Activated T-helper 1 cell treated with anti-CD3 and anti-CD28 coated beads, Interleukin-2, amount 50 U/mL, for 16 hours (primary cell): ENCODE measurements around the gene AQR.
"Not testable (repeated sequence)": the region's sequence is repeated elsewhere in the genome, so short reads cannot be mapped to it uniquely, and the experiment has no call there.

Experiments used
- DNase-seq, 2 donors: peaks; one replicate each; pipeline ENCODE4 v3.0.0-alpha.2; 2020; ENCODE audit warnings: low read depth in 1 of 2, low spot score in 1 of 2

The AQR gene

GRCh38 chr15:34815836-34816235 is 153.7 kb downstream of the AQR start:
- DNase-seq: no peak

GRCh38 chr15:34813446-34814190 is 155.9 kb downstream of the AQR start:
- DNase-seq: no peak

DNA sequence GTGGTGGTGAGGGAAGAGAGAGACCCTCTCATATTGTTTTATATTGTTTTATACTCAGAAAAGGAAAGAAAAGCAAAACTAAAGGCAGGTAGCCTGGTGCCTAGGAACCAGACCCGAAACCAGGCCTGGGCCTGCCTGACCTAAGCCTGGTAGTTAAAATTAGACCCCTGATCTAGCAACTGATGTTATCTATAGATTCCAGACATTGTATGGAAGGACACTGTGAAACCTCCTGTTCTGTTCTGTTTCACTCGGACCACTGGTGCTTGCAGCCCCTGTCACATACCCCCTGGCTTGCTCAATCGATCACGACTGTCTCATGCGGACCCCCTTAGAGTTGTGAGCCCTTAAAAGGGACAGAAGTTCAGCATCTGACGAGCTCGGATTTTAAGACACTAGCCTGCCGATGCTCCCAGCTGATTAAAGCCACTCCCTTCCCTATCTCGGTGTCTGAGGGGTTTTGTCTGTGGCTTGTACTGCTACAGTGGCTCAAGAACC is 156.6 kb downstream of the AQR start:
- not testable (repeated sequence) for DNase-seq

DNA sequence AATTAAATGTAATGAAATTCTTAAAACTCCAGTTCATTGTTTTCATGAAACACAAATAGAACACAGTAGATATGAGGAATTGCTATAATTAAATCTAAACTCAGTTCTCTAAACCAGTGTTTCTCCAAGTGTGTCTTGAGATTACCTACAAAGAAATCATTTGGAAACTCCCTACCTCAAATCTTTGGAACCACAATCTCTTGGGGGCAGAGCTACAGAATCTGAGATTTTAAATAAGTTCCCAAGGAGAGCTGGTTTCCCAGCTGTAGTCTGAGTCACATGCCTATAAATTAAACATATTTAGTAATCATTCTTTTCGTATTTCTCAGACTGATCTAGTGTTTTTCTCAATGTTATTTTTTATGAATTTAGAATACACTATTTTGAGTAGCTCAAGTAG is 157.2 kb downstream of the AQR start:
- no peak for DNase-seq

GRCh38 chr15:34810443-34811129 is 159.0 kb downstream of the AQR start:
- no peak for DNase-seq

DNA sequence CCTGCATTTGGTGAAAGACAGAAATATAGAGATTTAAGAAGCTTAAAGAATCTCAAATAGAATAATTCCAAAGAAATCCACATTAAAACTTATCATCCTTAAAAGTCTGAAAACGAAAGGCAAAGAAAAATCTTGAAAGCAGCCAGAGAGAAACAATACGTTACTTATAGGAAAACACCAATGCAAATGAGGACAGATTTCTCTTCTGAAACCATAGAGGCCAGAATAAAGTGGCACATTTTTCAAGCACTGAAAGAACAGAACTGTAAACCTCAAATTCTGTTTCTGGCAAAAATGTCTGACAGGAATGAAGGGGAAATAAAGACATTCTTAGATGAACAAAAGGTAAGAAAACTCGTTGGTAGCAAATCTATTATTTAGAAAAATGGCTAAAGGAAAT is 160.4 kb downstream of the AQR start:
- no peak for DNase-seq

DNA sequence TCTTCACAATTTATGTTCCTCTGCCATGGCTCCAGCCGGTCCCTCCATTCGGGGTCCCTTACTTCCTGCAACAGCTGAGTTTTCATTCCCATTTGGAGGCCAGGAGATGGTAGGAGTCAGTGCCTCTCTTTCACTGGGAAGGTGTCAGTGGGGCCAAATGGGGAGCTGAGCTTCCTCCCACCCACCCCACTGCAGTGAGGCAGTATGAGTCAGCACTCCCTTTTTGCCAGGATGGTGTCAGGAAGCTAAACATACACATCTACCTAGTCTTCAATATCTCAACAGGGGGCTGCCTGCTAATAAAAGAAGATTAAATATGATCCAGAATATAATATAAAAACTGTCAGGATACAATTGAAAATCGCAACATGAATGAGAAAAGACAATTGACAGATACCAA is 161.5 kb downstream of the AQR start:
- DNase-seq: no peak

GRCh38 chr15:34807241-34807640 is 162.3 kb downstream of the AQR start:
- DNase-seq: not testable (repeated sequence)

DNA sequence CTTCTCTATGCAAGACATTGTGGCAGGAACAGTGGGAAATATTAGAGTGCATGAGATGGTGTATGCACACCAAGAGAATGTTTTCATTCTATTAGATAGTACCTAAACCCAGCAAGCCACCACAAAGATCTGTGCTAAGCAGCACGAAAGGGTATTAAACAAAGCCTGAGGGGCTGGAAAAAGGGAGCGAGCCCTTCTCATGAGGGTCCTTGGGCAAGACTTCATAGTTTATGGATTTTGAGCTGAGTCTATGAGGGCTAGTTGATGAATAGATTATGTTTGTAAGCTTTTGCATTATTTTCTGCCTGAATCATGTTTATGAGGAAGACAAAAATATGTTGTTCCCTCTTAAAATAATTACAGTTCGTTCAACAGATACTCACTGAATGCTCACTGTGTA is 164.8 kb downstream of the AQR start:
- DNase-seq: no peak

DNA sequence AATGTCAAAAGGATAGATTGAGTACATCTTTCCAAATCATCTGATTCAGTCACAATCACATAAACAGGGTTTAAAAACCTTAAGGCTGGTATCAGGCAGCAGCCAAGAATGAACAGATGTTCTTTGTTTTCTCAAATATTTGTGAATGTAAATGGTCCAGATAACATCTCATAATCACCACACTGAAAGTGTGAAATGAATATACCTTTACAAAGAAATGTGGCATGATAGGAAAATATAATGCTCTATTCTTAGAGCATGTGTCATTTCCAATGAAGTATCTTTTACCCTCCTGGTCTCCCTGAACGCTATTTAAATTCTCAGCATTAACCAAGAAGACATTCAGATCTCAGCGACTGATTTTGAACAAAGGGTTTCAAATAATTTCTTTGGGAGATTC is 165.4 kb downstream of the AQR start:
- DNase-seq: no peak

- no peak for DNase-seq
Observed at GRCh38 chr15:34802803-34803750, 166.5 kb downstream of the AQR start.

GRCh38 chr15:34802371-34802770 is 167.2 kb downstream of the AQR start:
- no peak for DNase-seq
